GM18519 (cell line): ENCODE measurements around the gene CYP2A6.
"Not testable (repeated sequence)": the region's sequence is repeated elsewhere in the genome, so short reads cannot be mapped to it uniquely, and the experiment has no call there.

Source experiments
- ATAC-seq: cut with Tn5 transposase; IDR thresholded peaks from one replicate; pipeline ENCODE4 v1.9.1; 2021; ENCODE audit warnings: mild to moderate bottlenecking, moderate library complexity; ENCODE audit not compliant: unreplicated experiment, low FRiP score

CYP2A6 gene

GRCh38 chr19:40822704-40823553 is 27.3 kb downstream of the CYP2A6 start:
- ATAC-seq = not testable (repeated sequence)

GRCh38 chr19:40822161-40822560 is 28.1 kb downstream of the CYP2A6 start:
- no peak for ATAC-seq

GRCh38 chr19:40819479-40820234 is 30.6 kb downstream of the CYP2A6 start:
- not testable (repeated sequence) for ATAC-seq

- not testable (repeated sequence) for ATAC-seq
Observed at GRCh38 chr19:40818480-40819399, 31.5 kb downstream of the CYP2A6 start.

- no peak for ATAC-seq
Observed at GRCh38 chr19:40815223-40815622, 35.0 kb downstream of the CYP2A6 start.

- no peak for ATAC-seq
Observed at GRCh38 chr19:40813182-40813581, 37.1 kb downstream of the CYP2A6 start.

GRCh38 chr19:40812571-40812970 is 37.7 kb downstream of the CYP2A6 start:
- not testable (repeated sequence) for ATAC-seq

GRCh38 chr19:40811478-40812341 is 38.5 kb downstream of the CYP2A6 start:
- no peak for ATAC-seq

- not testable (repeated sequence) for ATAC-seq
Observed at GRCh38 chr19:40810649-40811408, 39.4 kb downstream of the CYP2A6 start.

GRCh38 chr19:40810160-40810559 is 40.1 kb downstream of the CYP2A6 start:
- no peak for ATAC-seq

GRCh38 chr19:40809358-40810086 is 40.7 kb downstream of the CYP2A6 start:
- no peak for ATAC-seq

GRCh38 chr19:40808497-40808896 is 41.8 kb downstream of the CYP2A6 start:
- no peak for ATAC-seq

GRCh38 chr19:40808021-40808325 is 42.3 kb downstream of the CYP2A6 start:
- ATAC-seq = no peak

GRCh38 chr19:40807147-40808020 is 42.9 kb downstream of the CYP2A6 start:
- no peak for ATAC-seq

- ATAC-seq = no peak
Observed at GRCh38 chr19:40806423-40807146, 43.7 kb downstream of the CYP2A6 start.

GRCh38 chr19:40805258-40805868 is 44.9 kb downstream of the CYP2A6 start:
- no peak for ATAC-seq
